GM19452 (cell line): ENCODE data around the gene CTIF.

ENCODE experiments used
- ATAC-seq: cut with Tn5 transposase; IDR thresholded peaks from one replicate; pipeline ENCODE4 v1.9.1; 2021; ENCODE audit not compliant: unreplicated experiment

CTIF gene

GRCh38 chr18:48599391-48599790 is 60.6 kb downstream of the CTIF start:
- ATAC-seq, result no peak

- no peak for ATAC-seq
Observed at GRCh38 chr18:48600046-48600445, 61.2 kb downstream of the CTIF start.

- ATAC-seq, result no peak
Observed at GRCh38 chr18:48600456-48601090, 61.7 kb downstream of the CTIF start.

- no peak for ATAC-seq
Observed at GRCh38 chr18:48601343-48601742, 62.5 kb downstream of the CTIF start.

- no peak for ATAC-seq
Observed at GRCh38 chr18:48602759-48603390, 64.0 kb downstream of the CTIF start.

GRCh38 chr18:48605408-48605845 is 66.6 kb downstream of the CTIF start:
- ATAC-seq, result peak; percentile 74

GRCh38 chr18:48607056-48607984 is 68.5 kb downstream of the CTIF start:
- no peak for ATAC-seq

- ATAC-seq, result no peak
Observed at GRCh38 chr18:48608581-48608980, 69.8 kb downstream of the CTIF start.

GRCh38 chr18:48609114-48609513 is 70.3 kb downstream of the CTIF start:
- no peak for ATAC-seq

- no peak for ATAC-seq
Observed at GRCh38 chr18:48609820-48610815, 71.3 kb downstream of the CTIF start.

- ATAC-seq, result no peak
Observed at GRCh38 chr18:48611203-48611602, 72.4 kb downstream of the CTIF start.

GRCh38 chr18:48611785-48612480 is 73.1 kb downstream of the CTIF start:
- ATAC-seq, result no peak

GRCh38 chr18:48612511-48612910 is 73.7 kb downstream of the CTIF start:
- ATAC-seq, result no peak

- ATAC-seq, result no peak
Observed at GRCh38 chr18:48612917-48613316, 74.1 kb downstream of the CTIF start.

- no peak for ATAC-seq
Observed at GRCh38 chr18:48613589-48614404, 75.0 kb downstream of the CTIF start.

GRCh38 chr18:48615566-48616401 is 77.0 kb downstream of the CTIF start:
- ATAC-seq, result no peak

- ATAC-seq, result no peak
Observed at GRCh38 chr18:48616484-48617255, 77.8 kb downstream of the CTIF start.
